Measurements from ENCODE around the gene DLX5. TPM values are rescaled to one million over a fixed set of nuclear protein-coding genes. Genes with fewer than 3 reads are reported as not detected.

The DLX5 gene
- total and polyA plus RNA-seq, 9 of the 15 experiments (the other 6 are each of a cell fraction or from before 2014, with no cell fraction given): not detected

DNA sequence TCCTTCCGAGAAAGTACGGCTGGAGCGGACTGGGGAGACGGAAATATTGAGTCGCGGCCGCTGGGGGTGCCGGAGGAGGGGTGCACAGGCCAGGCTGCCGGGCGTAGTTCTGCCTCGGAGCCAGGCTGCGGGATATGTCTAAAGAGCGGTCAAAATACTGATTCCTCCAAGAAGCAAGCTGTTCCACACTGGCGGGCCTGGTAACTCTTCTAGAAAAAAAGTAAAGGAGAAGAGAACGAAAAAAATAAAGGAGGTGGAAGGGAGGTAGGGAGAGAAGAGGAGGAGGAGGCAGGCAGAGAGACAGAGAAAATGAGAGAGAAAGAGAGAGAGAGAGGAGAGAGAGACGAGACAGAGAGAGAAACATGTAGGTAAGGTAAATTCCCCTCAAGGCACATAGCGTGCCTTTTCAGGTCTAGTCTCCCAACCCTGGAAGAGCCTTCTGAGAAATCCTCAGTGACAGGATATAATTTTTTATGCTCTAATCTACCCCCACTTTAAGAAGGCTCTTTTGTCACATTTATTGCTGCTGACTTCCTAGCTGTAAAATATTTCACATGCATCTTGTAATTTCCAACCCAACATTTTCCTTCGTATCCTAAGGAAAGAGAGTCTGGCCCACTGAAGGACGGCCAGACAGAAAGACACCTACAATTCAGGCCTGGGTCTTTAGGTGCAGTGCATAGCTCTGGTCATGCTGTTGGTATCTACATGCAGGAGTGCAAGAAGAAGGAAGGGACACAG lies 5.7 kb downstream of the DLX5 start:
- Histone ChIP-seq H3K4me2 (ENCODE audit: insufficient read depth, low read length) (no peak overlapping the region), H3K9me1 (ENCODE audit: control insufficient read depth, insufficient read depth, low read length) (no peaks in the 10 kb centered on the region), H3K4me1 (replicated peaks in 1 of 2; ENCODE audit: control insufficient read depth in 2 of 2, insufficient read depth in 2 of 2, low read length in 2 of 2) (peaks cover 0 to 19% of the 10 kb centered on the region in 2 experiments; a peak in 1 of 5 replicates), H3K79me2 (ENCODE audit: control insufficient read depth, insufficient read depth, low read length) (no peaks in the 10 kb centered on the region), H3K9me3 (replicated peaks; ENCODE audit: control insufficient read depth, insufficient read depth, low read depth, low read length) (no peaks in the 10 kb centered on the region), H3K9ac (ENCODE audit: insufficient read depth in 1 of 2, low read depth in 2 of 2, low read length in 2 of 2) (no peak overlapping the region), H3K4me3 (no peak overlapping the region), H3K36me3 (ENCODE audit: control insufficient read depth, insufficient read depth, low read length) (no peaks in the 10 kb centered on the region), H2AFZ (ENCODE audit: low read depth, low read length) (no peak overlapping the region), H4K20me1 (replicated peaks; ENCODE audit: control insufficient read depth, insufficient read depth, low read length) (no peaks in the 10 kb centered on the region), H3K27me3 (ENCODE audit: control insufficient read depth in 2 of 2, insufficient read depth in 2 of 2, low read length in 2 of 2) (peaks cover 74 to 81% of the 10 kb centered on the region in 2 experiments), H3K27ac (ENCODE audit: extremely low read depth, low read depth, low read length) (no peak overlapping the region)
- no TSS peak for BruUV-seq (replicated peaks)
- in situ Hi-C loops (cut with MboI) (no loop called here), intact Hi-C loops (cut with micrococcal nuclease) (no loop called here)
- ChIA-PET POLR2A (no interaction called here), CTCF (ENCODE audit: low intra/inter-chr PET ratio) (no interaction called here)
- TF ChIP-seq CBFB (CRISPR knock-in tag; IDR thresholded peaks at IDR 0.05) (no peak), NFATC3 (IDR thresholded peaks at IDR 0.05) (no peak), CBX5 (IDR thresholded peaks at IDR 0.05; ENCODE audit: borderline replicate concordance, low read depth) (no peak), ATF7 (IDR thresholded peaks at IDR 0.05) (no peak), BRF1 (IDR thresholded peaks at IDR 0.05; ENCODE audit: borderline replicate concordance, extremely low read depth, insufficient read length) (no peak), ZFPM2 (CRISPR knock-in tag; IDR thresholded peaks at IDR 0.05) (no peak)
- TF ChIP-seq, protein P1, sequence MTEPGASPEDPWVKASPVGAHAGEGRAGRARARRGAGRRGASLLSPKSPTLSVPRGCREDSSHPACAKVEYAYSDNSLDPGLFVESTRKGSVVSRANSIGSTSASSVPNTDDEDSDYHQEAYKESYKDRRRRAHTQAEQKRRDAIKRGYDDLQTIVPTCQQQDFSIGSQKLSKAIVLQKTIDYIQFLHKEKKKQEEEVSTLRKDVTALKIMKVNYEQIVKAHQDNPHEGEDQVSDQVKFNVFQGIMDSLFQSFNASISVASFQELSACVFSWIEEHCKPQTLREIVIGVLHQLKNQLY (CRISPR knock-in tag; conservative IDR thresholded peaks at IDR 0.05): no peak
- TF ChIP-seq, protein P2, sequence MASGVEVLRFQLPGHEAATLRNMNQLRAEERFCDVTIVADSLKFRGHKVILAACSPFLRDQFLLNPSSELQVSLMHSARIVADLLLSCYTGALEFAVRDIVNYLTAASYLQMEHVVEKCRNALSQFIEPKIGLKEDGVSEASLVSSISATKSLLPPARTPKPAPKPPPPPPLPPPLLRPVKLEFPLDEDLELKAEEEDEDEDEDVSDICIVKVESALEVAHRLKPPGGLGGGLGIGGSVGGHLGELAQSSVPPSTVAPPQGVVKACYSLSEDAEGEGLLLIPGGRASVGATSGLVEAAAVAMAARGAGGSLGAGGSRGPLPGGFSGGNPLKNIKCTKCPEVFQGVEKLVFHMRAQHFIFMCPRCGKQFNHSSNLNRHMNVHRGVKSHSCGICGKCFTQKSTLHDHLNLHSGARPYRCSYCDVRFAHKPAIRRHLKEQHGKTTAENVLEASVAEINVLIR (CRISPR knock-in tag; IDR thresholded peaks at IDR 0.05): no peak
- DNase-seq (ENCODE audit: extremely low read depth in 1 of 4, low spot score in 3 of 4): no peak
- no peak for FAIRE-seq
- ATAC-seq: no peak
- 3% methylated on average over 18 of the region's 19 CpGs for WGBS (ENCODE audit: insufficient coverage, low coverage, missing lambda C conversion rate)

All from K562 (cell line).